ENCODE results near the gene GANC. TPM values are rescaled to one million over a fixed set of nuclear protein-coding genes. Genes with fewer than 3 reads are reported as not detected.

Gene GANC
- total and polyA plus RNA-seq, 2 donors (not counting 1 experiment from before 2014, with no cell fraction given) = 15.1 to 24.6 TPM

GRCh38 chr15:42353061-42353460 is 80.1 kb downstream of the GANC start:
- Histone ChIP-seq H3K4me3 (replicated peaks in 1 of 4; ENCODE audit: control extremely low read depth in 1 of 4, insufficient read depth in 1 of 4, low read depth in 3 of 4, low read length in 4 of 4) (no peak overlapping the region), H3K4me2 (ENCODE audit: extremely low read depth, insufficient read depth, low read length) (no peak overlapping the region), H4K20me1 (ENCODE audit: control insufficient read depth, extremely low read depth, insufficient read depth, low read length) (no peaks in the 10 kb centered on the region), H3K9ac (ENCODE audit: insufficient read depth, low read length) (no peak overlapping the region), H3K4me1 (ENCODE audit: control insufficient read depth, extremely low read depth, insufficient read depth, low read length) (no peaks in the 10 kb centered on the region), H3K27me3 (ENCODE audit: control insufficient read depth, insufficient read depth, low read length) (no peaks in the 10 kb centered on the region), H3K27ac (ENCODE audit: insufficient read depth, low read length) (no peak overlapping the region), H3K36me3 (ENCODE audit: control insufficient read depth, insufficient read depth, low read length) (peaks cover 5% of the 10 kb centered on the region), H2AFZ (ENCODE audit: low read length) (no peak overlapping the region), H3K79me2 (ENCODE audit: control insufficient read depth, insufficient read depth, low read length) (no peaks in the 10 kb centered on the region), H3K9me3 (ENCODE audit: control insufficient read depth, insufficient read depth, low read depth, low read length) (no peaks in the 10 kb centered on the region)
- DNase-seq (ENCODE audit: low read depth in 2 of 2) = no peak
- TF ChIP-seq EZH2 (IDR thresholded peaks at IDR 0.05; ENCODE audit: low read length, missing control alignments) (no peak), CTCF (conservative IDR thresholded peaks at IDR 0.05 in 1 of 2, IDR thresholded peaks at IDR 0.05 in 1 of 2; ENCODE audit: low read depth in 1 of 2, low read length in 2 of 2) (no peak)

GRCh38 chr15:42354824-42355223 is 81.8 kb downstream of the GANC start:
- Histone ChIP-seq H3K27me3 (ENCODE audit: control insufficient read depth, insufficient read depth, low read length) (no peaks in the 10 kb centered on the region), H2AFZ (ENCODE audit: low read length) (no peak overlapping the region), H3K79me2 (ENCODE audit: control insufficient read depth, insufficient read depth, low read length) (no peaks in the 10 kb centered on the region), H3K4me1 (ENCODE audit: control insufficient read depth, extremely low read depth, insufficient read depth, low read length) (no peaks in the 10 kb centered on the region), H3K4me2 (ENCODE audit: extremely low read depth, insufficient read depth, low read length) (no peak overlapping the region), H3K4me3 (replicated peaks in 1 of 4; ENCODE audit: control extremely low read depth in 1 of 4, insufficient read depth in 1 of 4, low read depth in 3 of 4, low read length in 4 of 4) (no peak overlapping the region), H3K9ac (ENCODE audit: insufficient read depth, low read length) (no peak overlapping the region), H4K20me1 (ENCODE audit: control insufficient read depth, extremely low read depth, insufficient read depth, low read length) (no peaks in the 10 kb centered on the region), H3K9me3 (ENCODE audit: control insufficient read depth, insufficient read depth, low read depth, low read length) (no peaks in the 10 kb centered on the region), H3K27ac (ENCODE audit: insufficient read depth, low read length) (no peak overlapping the region), H3K36me3 (ENCODE audit: control insufficient read depth, insufficient read depth, low read length) (peaks cover 5% of the 10 kb centered on the region)
- no peak for DNase-seq (ENCODE audit: low read depth in 2 of 2)
- TF ChIP-seq CTCF (conservative IDR thresholded peaks at IDR 0.05 in 1 of 2, IDR thresholded peaks at IDR 0.05 in 1 of 2; ENCODE audit: low read depth in 1 of 2, low read length in 2 of 2) (no peak), EZH2 (IDR thresholded peaks at IDR 0.05; ENCODE audit: low read length, missing control alignments) (no peak)

- no peak overlapping the region for H3K4me2 ChIP-seq (ENCODE audit: extremely low read depth, insufficient read depth, low read length)
- no peak for TF ChIP-seq EZH2 (IDR thresholded peaks at IDR 0.05; ENCODE audit: low read length, missing control alignments)
- TF ChIP-seq CTCF (conservative IDR thresholded peaks at IDR 0.05 in 1 of 2, IDR thresholded peaks at IDR 0.05 in 1 of 2; ENCODE audit: low read depth in 1 of 2, low read length in 2 of 2) = no peak
- H3K4me3 ChIP-seq (replicated peaks in 1 of 4; ENCODE audit: control extremely low read depth in 1 of 4, insufficient read depth in 1 of 4, low read depth in 3 of 4, low read length in 4 of 4) = no peak overlapping the region
- DNase-seq (ENCODE audit: low read depth in 2 of 2) = no peak
- no peak overlapping the region for H3K9ac ChIP-seq (ENCODE audit: insufficient read depth, low read length)
- H3K36me3 ChIP-seq (ENCODE audit: control insufficient read depth, insufficient read depth, low read length) = peaks cover 5% of the 10 kb centered on the region
- no peaks in the 10 kb centered on the region for H4K20me1 ChIP-seq (ENCODE audit: control insufficient read depth, extremely low read depth, insufficient read depth, low read length)
- no peak overlapping the region for H2AFZ ChIP-seq (ENCODE audit: low read length)
- H3K4me1 ChIP-seq (ENCODE audit: control insufficient read depth, extremely low read depth, insufficient read depth, low read length) = no peaks in the 10 kb centered on the region
- H3K27me3 ChIP-seq (ENCODE audit: control insufficient read depth, insufficient read depth, low read length) = no peaks in the 10 kb centered on the region
- no peaks in the 10 kb centered on the region for H3K9me3 ChIP-seq (ENCODE audit: control insufficient read depth, insufficient read depth, low read depth, low read length)
- H3K27ac ChIP-seq (ENCODE audit: insufficient read depth, low read length) = no peak overlapping the region
- no peaks in the 10 kb centered on the region for H3K79me2 ChIP-seq (ENCODE audit: control insufficient read depth, insufficient read depth, low read length)
Observed at GRCh38 chr15:42355291-42355690, 82.3 kb downstream of the GANC start.
